T-helper 1 cell (primary cell): Measurements from ENCODE around the gene HNRNPR.
A peak's percentile ranks its signal among the peaks of the same experiment; 100 is the strongest.
"Not testable (repeated sequence)": the region's sequence is repeated elsewhere in the genome, so short reads cannot be mapped to it uniquely, and the experiment has no call there.

Experiments used
- DNase-seq, 5 donors: peaks; one replicate each; pipeline ENCODE4 v3.0.0-alpha.2; 2012 to 2020
- total RNA-seq, 4 donors: gene quantifications; one replicate each; lab custom pipeline; 2026; lab: John Stamatoyannopoulos, UW

The HNRNPR gene
- total RNA-seq: 113 to 163 (median 135) reads per million in 4 donors

- peak; percentile 98 to 99 (median 98) for DNase-seq
Measured at GRCh38 chr1:23344111-23344986, at the start of gene HNRNPR. Gene HNRNPR (minus strand): TSS chr1:23344284. CDS start chr1:23341008, 3,276 bp downstream.

GRCh38 chr1:23393706-23394105, 49.6 kb upstream of the HNRNPR start:
- no peak for DNase-seq

GRCh38 chr1:23392125-23392855, 48.2 kb upstream of the HNRNPR start:
- DNase-seq: no peak

GRCh38 chr1:23389837-23390321, 45.8 kb upstream of the HNRNPR start:
- DNase-seq: no peak

- no peak for DNase-seq
Measured at GRCh38 chr1:23387494-23387893, 43.4 kb upstream of the HNRNPR start.

- no peak for DNase-seq
Measured at GRCh38 chr1:23385119-23385621, 41.1 kb upstream of the HNRNPR start.

- no peak for DNase-seq
Measured at GRCh38 chr1:23384312-23385058, 40.4 kb upstream of the HNRNPR start.

- no peak for DNase-seq
Measured at GRCh38 chr1:23383577-23384311, 39.7 kb upstream of the HNRNPR start.

- no peak for DNase-seq
Measured at GRCh38 chr1:23381233-23381885, 37.3 kb upstream of the HNRNPR start.

GRCh38 chr1:23380719-23381118, 36.6 kb upstream of the HNRNPR start:
- no peak for DNase-seq

GRCh38 chr1:23380236-23380635, 36.2 kb upstream of the HNRNPR start:
- not testable (repeated sequence) for DNase-seq

GRCh38 chr1:23376890-23377811, 33.1 kb upstream of the HNRNPR start:
- DNase-seq: no peak

- DNase-seq: not testable (repeated sequence)
Measured at GRCh38 chr1:23374079-23374735, 30.1 kb upstream of the HNRNPR start.

- DNase-seq: no peak
Measured at GRCh38 chr1:23371987-23372880, 28.1 kb upstream of the HNRNPR start.

- DNase-seq: no peak
Measured at GRCh38 chr1:23370709-23371584, 26.9 kb upstream of the HNRNPR start.

- no peak for DNase-seq
Measured at GRCh38 chr1:23370330-23370708, 26.2 kb upstream of the HNRNPR start.

GRCh38 chr1:23369335-23370013, 25.4 kb upstream of the HNRNPR start, which contains the start of gene ZNF436:
Gene ZNF436 (minus strand): TSS chr1:23369836. CDS start chr1:23368005, 1,831 bp downstream.
- DNase-seq: peak in 2 of 5 donors; percentile 23 to 42
